Mucosa of descending colon (tissue), 3 donors: ENCODE measurements around the gene CTNS. TPM values are rescaled to one million over a fixed set of nuclear protein-coding genes. Genes with fewer than 3 reads are reported as not detected.

Experiments used
- ATAC-seq: fragments of 200-7000 bp; cut with Tn5 transposase; one replicate; pipeline ENCODE4 v1.9.1; 2020; ENCODE audit warnings: mild to moderate bottlenecking, moderate library complexity
- DNase-seq, 3 donors: peaks; one replicate each; pipeline ENCODE4 v3.0.0-alpha.2; 2020
- H3K36me3 ChIP-seq: fragments of 200-600 bp; one replicate; pipeline ENCODE4 v1.8.0; 2021; ENCODE audit warnings: low read depth, mild to moderate bottlenecking
- H3K4me1 ChIP-seq: fragments of 200-600 bp; one replicate; pipeline ENCODE4 v1.8.0; 2021; ENCODE audit warnings: low read depth, mild to moderate bottlenecking
- H3K4me3 ChIP-seq: fragments of 200-600 bp; one replicate; pipeline ENCODE4 v1.8.0; 2021; ENCODE audit warnings: mild to moderate bottlenecking
- H3K9me3 ChIP-seq: fragments of 200-600 bp; one replicate; pipeline ENCODE4 v1.8.0; 2021; ENCODE audit warnings: mild to moderate bottlenecking
- intact Hi-C, 2 donors: fragments of 100-400 bp; cut with DNase I in 1 of 2; cut with micrococcal nuclease in 1 of 2; formaldehyde crosslinking; loops; one replicate each; pipeline versions ENCODE4 v1.11.0 to v1.11.1; 2022; cut with DNase I, micrococcal nuclease
- total RNA-seq, 3 donors: library from RNA; stranded (reverse); fragmentation: NEBNext Ultra II Directional in 2 of 3; extraction: Animal tissue kit (Norgen Biotek cat#: 25700) in 2 of 3; gene quantifications; one replicate each; pipeline versions ENCODE4 v1.2.1 to v1.2.4, GENCODE V29; 2021 to 2023
- TF ChIP-seq, protein P1 (sequence below): fragments of 200-600 bp; IDR thresholded peaks from one replicate; pipeline ENCODE4 v1.8.0; 2022; ENCODE audit warnings: antibody characterized with exemption, mild to moderate bottlenecking
- donor health status: DM: no; HTN: no; CAD: no; lungs with moderate emphysema.
- donor health status: DM: no; HTN: no; CAD: no.
- donor health status: DM: no; HTN: yes; CAD: no.

Gene CTNS
- total RNA-seq, 3 donors from 2014 or later: 9.6 to 13.4 (median 13.1) TPM

DNA sequence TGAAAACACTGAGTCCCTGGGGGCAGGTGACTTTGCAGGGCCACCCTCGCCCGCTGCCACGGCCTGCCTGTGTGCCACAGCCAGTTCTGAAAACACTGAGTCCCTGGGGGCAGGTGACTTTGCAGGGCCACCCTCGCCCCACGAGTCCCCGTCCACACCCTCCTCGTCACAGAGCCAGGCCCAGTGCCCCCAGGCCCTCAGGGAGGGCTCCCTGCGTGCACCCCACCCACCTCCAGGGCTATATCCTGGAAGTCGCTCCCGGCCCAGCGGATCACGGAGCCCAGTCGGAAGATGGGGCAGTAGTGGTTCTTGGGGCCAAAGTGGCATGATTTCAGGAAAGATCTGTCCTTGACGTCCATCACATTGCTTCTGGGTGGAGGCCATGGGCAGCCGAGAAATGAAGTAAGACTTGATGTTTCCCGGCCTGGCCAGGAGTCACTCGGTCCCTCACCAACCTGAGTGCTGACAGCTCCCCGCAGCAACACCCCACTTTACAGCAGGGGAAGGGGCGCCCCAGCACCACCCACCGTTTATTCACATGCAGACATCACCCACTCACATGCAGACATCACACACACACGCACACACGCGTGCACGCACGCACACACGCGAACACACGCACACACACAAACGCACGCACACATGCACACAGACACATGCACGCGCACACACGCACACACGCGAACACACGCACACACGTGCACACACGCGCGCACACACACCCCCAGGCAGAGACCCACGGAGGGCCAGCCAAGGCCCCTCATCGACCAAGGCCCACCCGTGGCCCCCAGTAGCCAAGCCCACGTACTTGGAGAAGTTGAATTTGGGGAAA lies 52.9 kb downstream of the CTNS start:
- ATAC-seq (peak; percentile 17), DNase-seq (no peak)
- TF ChIP-seq, protein P1, sequence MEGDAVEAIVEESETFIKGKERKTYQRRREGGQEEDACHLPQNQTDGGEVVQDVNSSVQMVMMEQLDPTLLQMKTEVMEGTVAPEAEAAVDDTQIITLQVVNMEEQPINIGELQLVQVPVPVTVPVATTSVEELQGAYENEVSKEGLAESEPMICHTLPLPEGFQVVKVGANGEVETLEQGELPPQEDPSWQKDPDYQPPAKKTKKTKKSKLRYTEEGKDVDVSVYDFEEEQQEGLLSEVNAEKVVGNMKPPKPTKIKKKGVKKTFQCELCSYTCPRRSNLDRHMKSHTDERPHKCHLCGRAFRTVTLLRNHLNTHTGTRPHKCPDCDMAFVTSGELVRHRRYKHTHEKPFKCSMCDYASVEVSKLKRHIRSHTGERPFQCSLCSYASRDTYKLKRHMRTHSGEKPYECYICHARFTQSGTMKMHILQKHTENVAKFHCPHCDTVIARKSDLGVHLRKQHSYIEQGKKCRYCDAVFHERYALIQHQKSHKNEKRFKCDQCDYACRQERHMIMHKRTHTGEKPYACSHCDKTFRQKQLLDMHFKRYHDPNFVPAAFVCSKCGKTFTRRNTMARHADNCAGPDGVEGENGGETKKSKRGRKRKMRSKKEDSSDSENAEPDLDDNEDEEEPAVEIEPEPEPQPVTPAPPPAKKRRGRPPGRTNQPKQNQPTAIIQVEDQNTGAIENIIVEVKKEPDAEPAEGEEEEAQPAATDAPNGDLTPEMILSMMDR: no peak
- Histone ChIP-seq H3K4me1 (no peaks in the 10 kb centered on the region), H3K36me3 (no peaks in the 10 kb centered on the region), H3K4me3 (no peak overlapping the region), H3K9me3 (no peaks in the 10 kb centered on the region)
- intact Hi-C loops: no loop called here

DNA sequence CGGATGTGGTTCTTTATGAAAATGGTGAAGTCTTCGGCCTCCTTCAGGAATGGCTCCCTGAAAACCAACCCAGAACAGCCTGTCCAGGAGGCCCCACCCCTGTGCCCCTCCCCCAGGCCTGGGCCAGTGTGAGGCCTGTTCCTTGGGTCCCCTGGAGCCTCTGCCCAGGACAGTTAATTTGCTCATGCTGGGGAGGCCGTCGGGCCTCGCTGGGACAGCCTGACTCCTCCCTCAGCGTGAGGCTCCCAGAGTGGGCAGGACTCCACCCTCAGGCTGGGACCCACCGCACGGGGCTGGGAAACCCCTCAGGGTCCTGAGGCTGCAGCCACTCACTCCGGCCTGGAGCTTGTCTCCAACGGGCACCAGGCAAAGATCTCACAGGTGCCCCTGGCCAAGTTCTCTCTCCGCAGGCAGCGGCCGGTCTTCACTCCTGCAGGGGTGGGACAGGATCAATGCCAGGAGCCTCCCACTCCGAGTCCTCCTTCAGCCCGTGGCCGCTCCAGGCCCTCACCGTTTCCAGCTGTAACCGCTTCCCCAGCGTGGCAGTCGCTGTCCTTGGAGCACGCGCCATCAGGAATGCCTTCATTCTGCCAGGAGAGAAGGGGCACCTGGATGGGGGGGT lies 53.6 kb downstream of the CTNS start:
- ATAC-seq: no peak
- no peaks in the 10 kb centered on the region for H3K9me3 ChIP-seq
- intact Hi-C loops: no loop called here
- H3K4me3 ChIP-seq: no peak overlapping the region
- TF ChIP-seq, protein P1: no peak
- no peak for DNase-seq
- H3K4me1 ChIP-seq: no peaks in the 10 kb centered on the region
- H3K36me3 ChIP-seq: no peaks in the 10 kb centered on the region

DNA sequence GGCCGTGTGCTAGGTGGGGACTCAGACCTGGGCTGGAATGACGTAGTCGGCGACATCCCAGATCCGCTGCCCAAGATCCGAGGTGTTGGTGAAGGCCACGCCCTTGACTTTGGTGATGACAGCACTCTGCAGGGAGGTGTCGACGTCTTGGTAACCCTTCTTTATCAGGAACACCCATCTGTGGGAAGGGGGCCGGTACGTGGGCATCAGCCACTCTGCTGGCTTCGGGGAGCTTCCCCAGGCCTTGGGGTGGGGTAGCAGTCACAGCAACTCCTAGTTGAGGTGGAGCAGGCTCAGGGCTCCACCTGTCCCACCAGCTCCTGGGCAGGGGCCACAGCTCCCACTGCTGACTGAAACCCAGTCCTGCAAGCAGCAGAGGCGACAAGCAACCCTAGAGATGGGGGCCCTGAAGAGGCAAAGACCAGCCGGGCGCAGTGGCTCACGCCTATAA lies 55.1 kb downstream of the CTNS start:
- intact Hi-C loops: no loop called here
- no peak overlapping the region for H3K4me3 ChIP-seq
- H3K9me3 ChIP-seq: no peaks in the 10 kb centered on the region
- H3K36me3 ChIP-seq: no peaks in the 10 kb centered on the region
- ATAC-seq: no peak
- DNase-seq: peak in 1 of 3 donors; percentile 49
- TF ChIP-seq, protein P1: no peak
- peaks cover 8% of the 10 kb centered on the region for H3K4me1 ChIP-seq

DNA sequence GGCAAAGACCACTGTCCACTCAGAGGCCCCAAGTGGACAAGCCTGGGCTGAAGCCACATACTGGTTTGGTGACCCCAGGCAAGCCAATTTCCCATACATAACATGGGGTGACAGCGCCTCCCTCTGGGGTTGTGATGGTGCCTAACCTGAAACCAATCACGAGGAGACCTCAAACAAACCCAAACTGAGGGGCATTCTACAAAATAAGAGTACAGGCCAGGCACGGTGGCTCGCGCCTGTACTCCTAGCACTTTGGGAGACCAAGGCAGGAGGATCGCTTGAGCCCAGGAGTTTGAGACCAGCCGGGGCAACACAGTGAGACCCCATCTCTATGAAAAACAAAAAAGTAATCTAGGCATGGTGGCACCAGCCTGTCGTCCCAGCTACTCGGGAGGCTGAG lies 55.8 kb downstream of the CTNS start:
- Histone ChIP-seq H3K9me3 (no peaks in the 10 kb centered on the region), H3K4me1 (peaks cover 8% of the 10 kb centered on the region), H3K36me3 (no peaks in the 10 kb centered on the region), H3K4me3 (no peak overlapping the region)
- peak in 1 of 3 donors; percentile 17 for DNase-seq
- TF ChIP-seq, protein P1: no peak
- intact Hi-C loops: no loop called here
- no peak for ATAC-seq

DNA sequence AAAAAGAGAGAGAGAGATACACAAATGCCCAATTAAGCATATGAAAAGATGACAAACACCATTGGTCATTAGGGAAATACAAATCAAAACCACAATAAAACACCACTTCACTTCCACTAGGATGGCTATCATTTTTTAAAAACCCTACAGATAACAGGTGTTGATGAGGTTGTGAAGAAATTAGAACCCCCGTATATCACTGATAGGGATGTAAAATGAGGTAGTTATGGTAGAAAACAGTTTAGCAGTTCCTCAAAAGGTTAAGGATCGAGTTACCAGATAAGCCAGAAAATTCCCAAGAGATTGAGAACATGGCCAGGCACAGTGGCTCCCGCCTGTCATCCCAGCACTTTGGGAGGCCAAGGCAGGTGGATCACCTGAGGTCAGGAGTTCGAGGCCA lies 56.6 kb downstream of the CTNS start:
- DNase-seq (peak in 1 of 3 donors; percentile 8), ATAC-seq (no peak)
- Histone ChIP-seq H3K9me3 (peaks cover 3% of the 10 kb centered on the region), H3K4me3 (no peak overlapping the region), H3K36me3 (no peaks in the 10 kb centered on the region), H3K4me1 (peaks cover 8% of the 10 kb centered on the region)
- TF ChIP-seq, protein P1: no peak
- intact Hi-C loops: no loop called here
